NCI-H187 (cell line): ENCODE results near the gene ACTR5.

Source experiments
- DNase-seq, 2 experiments: peaks; one replicate each; lab custom pipeline; 2025; lab: John Stamatoyannopoulos, UW

ACTR5 gene

DNA sequence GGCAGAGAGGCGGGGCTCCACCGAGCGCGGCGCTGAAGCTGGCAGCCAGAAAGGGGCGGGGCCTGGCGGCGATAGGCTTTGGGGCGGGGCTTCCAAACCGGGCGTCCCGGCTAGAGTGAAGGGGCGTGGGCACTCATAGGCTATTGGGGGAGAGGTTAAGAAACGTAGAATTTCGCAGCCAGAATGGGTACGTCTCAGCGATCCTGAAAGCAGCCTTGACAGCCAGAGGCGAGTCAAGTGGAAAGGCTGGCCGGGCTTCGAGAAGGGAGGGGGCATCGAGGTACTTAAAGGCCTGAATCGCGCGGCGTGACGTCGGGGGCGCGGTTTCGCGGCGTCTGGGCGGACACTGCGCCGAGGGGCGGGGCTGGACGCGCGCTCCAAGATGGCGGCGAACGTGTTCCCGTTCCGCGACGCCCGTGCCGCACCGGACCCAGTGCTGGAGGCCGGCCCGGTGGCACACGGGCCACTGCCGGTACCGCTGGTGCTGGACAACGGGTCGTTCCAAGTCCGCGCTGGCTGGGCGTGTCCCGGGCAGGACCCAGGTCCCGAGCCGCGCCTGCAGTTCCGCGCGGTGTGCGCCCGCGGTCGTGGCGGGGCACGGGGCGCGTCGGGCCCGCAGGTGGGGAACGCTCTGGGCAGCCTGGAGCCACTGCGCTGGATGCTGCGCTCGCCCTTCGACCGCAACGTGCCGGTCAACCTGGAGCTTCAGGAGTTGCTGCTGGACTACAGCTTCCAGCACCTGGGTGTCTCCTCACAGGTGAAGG is at the start of gene ACTR5:
Gene ACTR5, plus strand, starts transcription at position 364 of the 764 bp plus-strand sequence. Its CDS starts 19 bp downstream, at position 383.
- peak; percentile 82 to 89 for DNase-seq

DNA sequence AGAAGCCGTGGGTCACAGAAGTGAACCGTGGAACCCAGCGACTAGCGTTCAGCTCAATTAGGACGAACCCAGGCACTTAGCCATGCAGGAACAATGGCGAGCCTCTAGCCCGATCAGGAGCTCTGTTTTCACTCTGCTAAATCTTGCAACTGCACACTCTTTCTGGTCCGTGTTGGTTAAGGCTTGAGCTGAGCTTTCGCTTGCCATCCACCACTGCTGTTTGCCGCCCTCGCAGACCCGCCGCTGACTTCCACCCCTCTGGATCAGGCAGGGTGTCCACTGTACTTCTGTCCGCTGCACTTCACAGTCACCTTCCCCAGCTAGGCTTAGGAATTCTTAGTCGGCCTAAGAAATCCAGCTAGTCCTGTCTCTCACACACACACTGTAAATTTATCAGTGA is 49.7 kb upstream of the ACTR5 start:
- no peak for DNase-seq

DNA sequence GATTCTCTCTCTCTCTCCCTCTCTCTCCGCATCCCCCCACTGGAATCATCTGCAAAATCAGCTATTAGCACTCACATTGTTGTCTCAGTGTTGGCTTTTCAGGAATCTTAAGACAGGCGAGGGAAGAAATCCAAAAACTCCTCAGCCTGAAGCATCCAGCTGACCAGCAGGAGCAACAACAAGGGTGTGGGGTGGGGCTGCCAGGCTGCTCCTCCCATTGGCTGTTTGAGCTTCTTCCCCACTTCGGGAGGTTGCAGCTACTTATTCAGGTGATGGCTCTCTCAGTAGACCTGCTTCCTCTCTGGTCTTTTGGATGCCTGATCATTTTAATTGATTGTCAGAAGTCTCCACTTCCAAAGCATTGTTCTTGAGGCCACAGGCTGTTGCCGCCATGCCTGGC is 48.1 kb upstream of the ACTR5 start:
- no peak for DNase-seq

DNA sequence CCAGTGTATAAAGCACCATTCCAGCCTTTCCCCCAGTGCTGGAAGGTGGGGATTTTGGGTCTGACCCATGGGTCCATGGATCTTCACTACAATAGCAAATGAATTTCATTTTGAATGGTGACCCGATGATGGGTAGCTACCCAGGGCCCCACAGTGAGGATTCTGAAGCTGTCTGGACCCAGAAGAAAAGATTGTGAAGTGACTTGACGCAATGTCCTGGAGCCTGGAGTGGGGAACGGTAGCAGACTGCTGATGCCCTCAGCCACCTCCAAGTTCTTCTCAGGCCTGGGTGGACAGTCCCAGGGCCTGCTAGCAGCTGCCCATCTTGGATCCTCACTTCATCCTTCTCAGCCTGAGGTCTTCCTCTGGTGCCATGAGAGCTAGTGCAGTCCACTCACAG is 47.3 kb upstream of the ACTR5 start:
- DNase-seq: no peak

DNA sequence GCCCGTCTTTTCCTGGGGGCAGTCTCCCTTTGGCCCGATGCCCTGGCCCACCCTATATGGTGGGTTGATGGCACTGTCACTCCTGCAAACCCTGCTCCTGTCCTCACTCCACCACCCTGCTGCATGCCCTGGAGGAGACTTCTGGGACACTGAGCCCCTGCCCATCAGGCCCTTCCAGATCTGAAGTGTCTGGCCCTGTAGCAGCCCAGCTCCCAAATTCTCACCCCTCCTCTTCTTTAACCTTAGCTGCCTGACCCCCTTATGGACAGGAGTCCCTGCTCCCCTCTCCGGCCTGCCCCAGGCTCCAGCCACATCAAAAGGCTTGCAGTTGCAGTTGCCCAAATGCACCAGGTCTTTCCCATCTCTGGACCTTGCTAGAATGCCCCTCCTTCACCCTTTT is 44.7 kb upstream of the ACTR5 start:
- DNase-seq: no peak

DNA sequence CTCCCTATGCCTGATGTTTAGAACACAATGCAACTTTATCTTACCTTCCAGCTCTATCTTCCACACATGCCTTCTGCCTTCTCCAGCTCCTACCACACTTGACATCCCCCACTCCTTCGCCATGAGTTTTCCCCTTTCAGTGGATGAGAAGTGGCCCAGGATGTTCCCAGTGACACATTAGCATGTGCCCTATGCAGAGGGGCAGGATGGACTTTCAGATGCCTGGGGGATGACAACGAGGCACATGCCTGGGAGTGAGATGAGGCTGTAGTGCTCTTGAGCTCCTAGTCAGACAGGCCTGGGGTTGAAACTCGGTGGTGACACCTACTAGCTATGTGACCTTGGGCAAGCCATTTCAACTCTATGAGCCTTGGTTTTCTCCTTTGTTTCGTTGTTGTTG is 44.1 kb upstream of the ACTR5 start:
- DNase-seq: no peak

DNA sequence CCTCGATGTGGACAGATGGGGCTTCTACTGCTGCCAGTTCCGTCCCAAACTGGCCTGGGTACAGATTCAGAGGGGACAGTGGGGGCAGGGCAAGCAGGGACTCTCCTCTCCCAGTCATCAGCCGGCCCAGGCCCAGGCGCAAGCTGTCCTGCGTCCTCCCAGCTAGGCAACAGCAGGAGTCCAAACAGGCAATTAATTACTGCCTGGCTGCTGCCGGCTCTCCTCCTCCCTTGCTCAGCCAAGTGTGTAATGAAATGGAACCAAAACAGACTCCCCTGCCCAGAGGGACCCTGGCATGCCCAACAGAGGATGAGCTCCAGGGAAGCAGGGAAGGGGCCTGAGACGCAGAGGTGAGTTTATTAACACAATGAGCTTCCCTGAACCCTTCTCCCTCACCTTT is 41.8 kb upstream of the ACTR5 start:
- no peak for DNase-seq

DNA sequence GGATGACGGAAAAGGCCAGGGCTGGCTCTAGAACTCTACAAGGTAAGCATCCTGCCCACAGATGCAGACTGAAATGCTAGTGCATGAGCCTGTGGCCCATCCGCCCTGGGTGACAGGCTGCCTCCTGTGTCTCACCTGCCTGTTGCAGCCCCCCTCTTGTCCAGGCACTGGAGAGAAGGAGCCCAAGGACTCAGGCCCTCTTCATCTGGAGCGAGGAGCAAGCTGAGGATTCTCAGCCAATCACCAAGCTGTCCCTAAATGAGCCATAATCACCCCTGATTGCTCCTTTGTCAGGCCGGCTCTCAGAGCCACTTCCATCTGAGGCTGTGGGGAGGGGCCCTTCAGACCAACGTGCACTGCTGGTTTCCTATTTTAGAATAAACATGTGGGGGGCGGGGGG is 34.0 kb upstream of the ACTR5 start:
- no peak for DNase-seq

DNA sequence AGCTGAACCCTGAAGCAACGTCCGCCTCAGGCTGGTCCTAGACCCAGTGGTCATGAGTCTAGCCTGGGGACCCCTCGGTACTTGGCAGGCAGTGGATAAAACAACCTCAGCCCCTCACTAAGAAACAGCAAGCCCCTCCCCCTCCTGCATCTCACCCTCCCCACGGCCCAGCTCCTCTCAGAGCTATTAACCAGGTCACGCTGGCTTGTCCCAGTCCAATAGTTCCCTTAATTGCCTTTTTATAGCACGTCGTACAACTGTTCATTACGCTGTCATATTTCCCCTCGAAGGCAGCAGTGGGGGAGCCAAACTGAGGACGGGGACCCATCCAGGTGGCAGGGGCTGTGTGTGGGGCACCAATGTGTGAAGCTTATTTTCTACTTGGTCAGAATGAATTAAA is 32.6 kb upstream of the ACTR5 start:
- DNase-seq: no peak

DNA sequence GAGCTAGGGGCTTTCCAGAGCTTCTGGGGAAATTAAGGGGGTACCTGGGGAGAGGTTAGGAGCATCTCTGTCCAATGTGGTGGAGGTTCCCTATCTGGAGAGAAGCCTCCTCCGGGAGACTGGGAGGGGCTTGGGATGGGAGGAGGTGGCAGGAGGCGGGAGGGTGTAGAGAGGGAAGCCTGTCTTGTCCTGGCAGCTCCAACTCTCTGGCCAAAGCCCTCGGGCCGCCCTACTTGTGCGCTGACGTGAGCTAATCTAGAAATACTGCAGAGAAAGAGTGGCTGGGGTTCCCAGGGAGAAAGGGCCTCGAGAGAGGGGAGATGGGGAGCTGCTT is 25.6 kb upstream of the ACTR5 start:
- DNase-seq: no peak

DNA sequence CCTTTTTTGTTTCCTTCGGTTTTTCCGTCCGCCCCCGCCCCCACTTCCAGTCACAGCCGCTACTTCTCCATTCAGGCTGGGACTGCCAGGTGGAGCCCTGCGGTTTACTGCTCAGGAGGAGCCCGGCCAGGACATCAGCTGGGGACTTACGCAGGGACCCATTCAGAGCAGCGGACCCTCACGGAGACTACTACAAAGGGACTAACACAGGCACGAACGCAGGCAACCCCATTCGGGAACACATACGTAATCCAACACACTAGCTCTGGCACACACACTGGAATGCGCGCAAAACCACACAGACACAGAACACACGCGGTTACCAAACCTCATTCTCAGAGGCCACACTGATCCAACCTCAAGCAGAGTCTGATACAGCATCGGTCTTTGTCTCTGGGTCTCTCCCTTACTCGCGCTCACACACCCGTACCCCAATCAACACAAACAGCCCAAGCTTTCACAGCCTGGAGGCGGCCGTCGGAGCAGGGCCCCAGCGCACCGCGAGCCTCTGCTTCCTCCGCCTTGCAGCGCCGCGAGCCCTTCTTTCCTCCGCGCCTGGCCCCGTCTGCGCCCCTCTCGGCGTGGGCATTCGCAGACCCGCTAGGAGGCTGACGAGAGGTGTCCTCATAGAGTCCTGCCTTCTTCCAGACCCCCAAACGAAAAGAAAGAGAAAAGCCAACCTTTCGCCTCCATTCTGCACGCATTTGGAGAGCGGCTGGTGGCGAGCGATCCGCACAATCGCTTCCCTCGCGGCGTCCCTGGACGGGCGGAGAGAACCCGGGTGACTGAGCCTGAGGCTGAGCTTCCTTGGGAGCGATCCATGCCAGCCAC is 25.0 kb upstream of the ACTR5 start:
- no peak for DNase-seq

DNA sequence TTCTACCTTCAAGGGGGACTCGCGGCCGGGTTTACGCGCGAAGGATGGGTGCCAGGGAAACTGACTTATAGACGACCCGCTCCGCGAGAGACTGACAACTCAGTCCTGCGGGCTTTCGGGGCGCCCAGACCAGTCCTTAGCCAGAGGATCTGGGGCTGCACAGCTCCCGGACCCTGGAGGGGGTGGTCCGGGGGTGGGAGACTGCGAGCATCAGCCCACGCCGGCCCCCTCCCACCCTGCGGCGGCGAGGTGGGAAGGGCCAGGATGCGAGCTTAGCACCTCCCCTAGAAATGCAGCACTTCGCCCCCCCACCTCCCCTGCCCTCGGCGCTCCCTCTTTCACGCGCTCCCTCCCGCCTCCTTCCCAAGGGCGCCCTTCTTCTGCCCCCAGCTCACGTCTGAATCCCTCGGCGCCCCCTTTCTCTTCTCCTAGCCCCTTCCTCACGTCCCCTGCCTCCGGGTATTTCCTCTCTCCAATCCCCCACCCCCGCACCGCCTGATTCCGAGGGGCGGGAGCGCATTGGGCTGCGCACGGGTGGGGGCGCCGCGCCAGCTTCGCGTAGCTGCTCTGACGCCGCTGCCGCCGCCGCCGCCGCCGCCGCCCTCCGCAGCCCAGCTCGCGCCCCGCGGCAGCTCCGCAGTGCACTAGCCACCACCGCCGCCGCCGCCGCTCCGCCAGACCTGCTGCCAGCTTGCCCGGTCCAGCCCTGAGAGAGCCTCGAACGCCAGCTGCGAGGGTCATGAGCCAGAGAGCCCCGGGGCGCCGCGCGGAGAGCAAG is 24.2 kb upstream of the ACTR5 start, which contains the start of gene SLC32A1:
Gene SLC32A1, plus strand, starts transcription at position 639 of the 778 bp plus-strand sequence. CDS start 239 bp downstream, outside the sequence.
- no peak for DNase-seq

DNA sequence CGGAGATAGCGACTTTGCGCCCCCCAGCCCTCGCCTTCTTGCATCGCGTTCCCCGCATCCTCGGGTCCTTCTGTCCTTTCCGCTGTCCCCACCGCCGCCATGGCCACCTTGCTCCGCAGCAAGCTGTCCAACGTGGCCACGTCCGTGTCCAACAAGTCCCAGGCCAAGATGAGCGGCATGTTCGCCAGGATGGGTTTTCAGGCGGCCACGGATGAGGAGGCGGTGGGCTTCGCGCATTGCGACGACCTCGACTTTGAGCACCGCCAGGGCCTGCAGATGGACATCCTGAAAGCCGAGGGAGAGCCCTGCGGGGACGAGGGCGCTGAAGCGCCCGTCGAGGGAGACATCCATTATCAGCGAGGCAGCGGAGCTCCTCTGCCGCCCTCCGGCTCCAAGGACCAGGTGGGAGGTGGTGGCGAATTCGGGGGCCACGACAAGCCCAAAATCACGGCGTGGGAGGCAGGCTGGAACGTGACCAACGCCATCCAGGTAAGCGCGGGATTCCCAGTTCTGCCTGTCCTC is 23.6 kb upstream of the ACTR5 start:
- no peak for DNase-seq

DNA sequence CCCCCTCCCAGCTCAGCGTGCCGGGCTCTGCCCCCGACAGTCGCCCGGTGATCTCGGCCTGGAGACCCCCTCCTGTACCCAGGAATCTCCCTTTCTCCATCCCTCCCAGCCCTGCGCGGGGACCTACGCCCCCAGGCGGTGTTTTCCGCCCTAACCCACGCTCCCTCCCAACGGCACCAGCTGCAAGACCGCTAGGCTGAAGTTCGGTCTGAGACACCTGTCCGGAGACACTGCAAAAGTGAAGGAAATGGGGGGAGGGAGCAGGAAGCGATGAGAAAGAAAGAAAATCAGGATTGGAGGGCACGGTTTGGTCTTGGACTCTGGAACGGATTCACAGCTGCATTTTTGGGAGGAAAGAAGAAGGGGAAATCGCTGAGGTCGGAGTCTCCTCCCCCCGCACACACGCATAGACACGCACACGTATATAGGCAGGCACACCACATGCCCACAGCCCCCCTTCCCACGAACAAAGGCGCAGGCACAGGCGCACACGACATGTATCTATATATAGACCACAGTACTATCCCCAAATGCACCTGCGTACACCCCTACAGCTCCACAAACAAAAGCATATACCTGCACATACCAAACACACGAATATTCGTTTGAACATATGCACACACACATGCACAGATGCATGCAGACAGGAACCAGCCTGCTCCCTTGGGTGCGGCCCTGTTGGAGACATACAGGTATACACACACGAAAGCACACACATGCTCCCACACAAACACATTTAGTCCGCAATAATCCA is 22.9 kb upstream of the ACTR5 start:
- DNase-seq: no peak

DNA sequence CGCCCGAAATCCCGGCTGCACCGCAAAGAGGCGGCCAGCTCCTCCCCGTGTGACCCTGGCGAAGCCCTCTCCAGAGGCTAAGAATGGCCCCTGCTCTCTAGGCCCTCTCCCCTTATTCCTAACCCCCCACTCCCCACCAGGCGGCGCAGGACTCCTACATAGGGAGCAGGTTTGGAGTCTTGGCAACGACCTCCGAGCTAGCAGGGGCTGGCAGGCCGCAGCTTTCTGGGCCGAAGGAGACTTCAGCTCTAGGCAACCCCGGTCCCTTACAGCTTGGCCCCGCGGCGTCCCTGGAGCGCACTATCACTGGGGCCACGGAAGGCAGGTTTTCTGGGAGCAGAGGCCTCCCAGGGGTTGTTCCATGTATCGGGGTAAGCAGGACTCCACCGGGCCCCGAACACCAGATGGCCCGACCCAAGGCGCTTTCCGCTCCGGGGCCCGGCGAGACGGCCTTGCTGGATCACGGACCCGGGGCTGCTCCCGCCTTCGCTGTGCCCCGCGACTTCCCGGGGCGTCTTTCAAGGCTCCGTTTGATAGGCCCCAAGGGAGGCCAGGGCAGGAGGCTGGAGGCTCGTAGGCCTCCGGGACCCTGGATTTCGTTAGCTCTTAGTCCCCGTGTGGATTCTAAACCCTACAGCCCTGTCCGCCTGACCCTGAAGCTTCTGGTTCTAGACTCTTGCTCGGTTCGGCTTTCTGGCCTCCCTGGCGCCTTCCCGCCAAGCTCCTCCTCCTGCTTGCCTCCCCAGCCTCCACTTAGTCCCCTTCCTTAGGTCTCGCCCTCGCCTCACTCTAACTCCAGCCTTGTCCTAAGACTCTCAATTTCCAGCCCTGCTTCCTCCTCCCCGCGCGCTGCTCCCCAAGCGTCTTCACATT is 22.1 kb upstream of the ACTR5 start:
- peak in 1 of 2 experiments; percentile 19 for DNase-seq

DNA sequence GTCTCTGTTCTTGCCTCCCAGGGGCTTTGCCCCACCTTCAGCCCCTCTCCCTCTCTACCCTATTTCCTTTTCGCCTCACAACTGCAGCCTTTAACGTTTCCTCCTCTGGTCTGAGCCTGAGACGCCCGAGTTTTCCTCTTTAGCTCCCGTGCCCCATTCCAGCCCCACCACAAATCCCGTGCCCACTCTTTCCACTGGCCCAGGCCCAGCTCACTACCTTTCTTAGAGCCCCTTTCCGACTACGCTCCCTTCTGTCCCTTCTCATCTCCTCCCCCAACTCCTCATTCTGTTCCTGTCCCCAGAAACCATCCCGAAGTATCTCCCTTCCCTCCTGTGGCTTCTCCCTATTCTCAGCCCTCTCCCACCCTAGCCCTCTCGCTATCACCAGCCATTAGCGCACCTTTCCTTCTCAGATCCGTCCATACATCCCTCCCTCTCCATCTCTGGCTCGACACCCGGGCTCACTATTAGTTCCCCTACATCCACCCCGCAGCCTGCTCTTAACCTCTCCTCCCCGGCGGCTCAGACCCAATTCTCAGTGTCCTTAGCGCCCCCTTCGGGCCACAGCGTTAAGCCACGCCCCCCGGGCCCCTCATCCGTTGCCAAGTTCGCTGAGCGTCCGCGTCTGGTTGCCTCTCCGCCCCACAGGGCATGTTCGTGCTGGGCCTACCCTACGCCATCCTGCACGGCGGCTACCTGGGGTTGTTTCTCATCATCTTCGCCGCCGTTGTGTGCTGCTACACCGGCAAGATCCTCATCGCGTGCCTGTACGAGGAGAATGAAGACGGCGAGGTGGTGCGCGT is 21.3 kb upstream of the ACTR5 start:
- no peak for DNase-seq

DNA sequence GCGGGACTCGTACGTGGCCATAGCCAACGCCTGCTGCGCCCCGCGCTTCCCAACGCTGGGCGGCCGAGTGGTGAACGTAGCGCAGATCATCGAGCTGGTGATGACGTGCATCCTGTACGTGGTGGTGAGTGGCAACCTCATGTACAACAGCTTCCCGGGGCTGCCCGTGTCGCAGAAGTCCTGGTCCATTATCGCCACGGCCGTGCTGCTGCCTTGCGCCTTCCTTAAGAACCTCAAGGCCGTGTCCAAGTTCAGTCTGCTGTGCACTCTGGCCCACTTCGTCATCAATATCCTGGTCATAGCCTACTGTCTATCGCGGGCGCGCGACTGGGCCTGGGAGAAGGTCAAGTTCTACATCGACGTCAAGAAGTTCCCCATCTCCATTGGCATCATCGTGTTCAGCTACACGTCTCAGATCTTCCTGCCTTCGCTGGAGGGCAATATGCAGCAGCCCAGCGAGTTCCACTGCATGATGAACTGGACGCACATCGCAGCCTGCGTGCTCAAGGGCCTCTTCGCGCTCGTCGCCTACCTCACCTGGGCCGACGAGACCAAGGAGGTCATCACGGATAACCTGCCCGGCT is 20.6 kb upstream of the ACTR5 start:
- no peak for DNase-seq

DNA sequence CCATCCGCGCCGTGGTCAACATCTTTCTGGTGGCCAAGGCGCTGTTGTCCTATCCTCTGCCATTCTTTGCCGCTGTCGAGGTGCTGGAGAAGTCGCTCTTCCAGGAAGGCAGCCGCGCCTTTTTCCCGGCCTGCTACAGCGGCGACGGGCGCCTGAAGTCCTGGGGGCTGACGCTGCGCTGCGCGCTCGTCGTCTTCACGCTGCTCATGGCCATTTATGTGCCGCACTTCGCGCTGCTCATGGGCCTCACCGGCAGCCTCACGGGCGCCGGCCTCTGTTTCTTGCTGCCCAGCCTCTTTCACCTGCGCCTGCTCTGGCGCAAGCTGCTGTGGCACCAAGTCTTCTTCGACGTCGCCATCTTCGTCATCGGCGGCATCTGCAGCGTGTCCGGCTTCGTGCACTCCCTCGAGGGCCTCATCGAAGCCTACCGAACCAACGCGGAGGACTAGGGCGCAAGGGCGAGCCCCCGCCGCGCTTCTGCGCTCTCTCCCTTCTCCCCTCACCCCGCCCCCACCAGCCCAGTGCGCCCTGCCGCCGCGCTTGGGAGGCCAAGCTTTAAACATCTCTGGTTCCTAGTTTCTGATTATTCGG is 20.0 kb upstream of the ACTR5 start:
- DNase-seq: no peak
